HEK293 (cell line): ENCODE measurements around the gene BBS7.
A peak's percentile ranks its signal among the peaks of the same experiment; 100 is the strongest.

ENCODE experiments used
- CTCF ChIA-PET: fragments of 350-600 bp; formaldehyde crosslinking; extraction: SDS; loops from one replicate; lab custom pipeline; 2021; ENCODE audit warnings: antibody characterized with exemption; lab: Yijun Ruan, JAX
- POLR2A ChIA-PET: fragments of 300-600 bp; formaldehyde crosslinking; extraction: SDS; loops from one replicate; lab custom pipeline; 2020; ENCODE audit warnings: antibody characterized with exemption, inconsistent platforms; lab: Yijun Ruan, JAX
- H3K27ac ChIP-seq: fragments of 200-500 bp; sonication (Bioruptor generic); 2 replicates; pipeline ENCODE4 v1.5.1; 2014; ENCODE audit warnings: low read depth, low read length, control low read depth, inconsistent platforms; ENCODE audit errors: extremely low read depth
- H3K36me3 ChIP-seq, 2 experiments: fragments of 200-500 bp in 1 of 2; sonication (Bioruptor generic) in 1 of 2; 1 replicate in 1 of 2; 2 replicates in 1 of 2; pipeline ENCODE4 v1.5.1; 2014 to 2017; ENCODE audit warnings: inconsistent platforms in 2 of 2, low read length in 2 of 2; ENCODE audit not compliant: control insufficient read depth in 2 of 2, insufficient read depth in 1 of 2
- H3K4me1 ChIP-seq: fragments of 200-500 bp; sonication (Bioruptor generic); 2 replicates; pipeline ENCODE4 v1.5.1; 2014; ENCODE audit warnings: mild to moderate bottlenecking, low read length, inconsistent platforms; ENCODE audit not compliant: control insufficient read depth, insufficient read depth
- H3K4me3 ChIP-seq: 2 replicates; pipeline ENCODE4 v1.5.1; 2011; ENCODE audit warnings: low read depth, mild to moderate bottlenecking, control low read depth, low read length, moderate library complexity
- H3K9me3 ChIP-seq: fragments of 200-500 bp; sonication (Bioruptor generic); 2 replicates; pipeline ENCODE4 v1.5.1; 2014; ENCODE audit warnings: low read depth, low read length, inconsistent platforms; ENCODE audit not compliant: control insufficient read depth, insufficient read depth
- KLF8 ChIP-seq: fragments of 450-650 bp; formaldehyde crosslinking; IDR thresholded peaks from 2 replicates; pipeline ENCODE4 v1.5.1; 2016; ENCODE audit warnings: missing biosample characterization, missing genetic modification characterization
- PRDM10 ChIP-seq: fragments of 450-650 bp; formaldehyde crosslinking; IDR thresholded peaks from 2 replicates; pipeline ENCODE4 v1.5.1; 2016; ENCODE audit warnings: missing biosample characterization, missing genetic modification characterization
- REST ChIP-seq: fragments of 450-650 bp; formaldehyde crosslinking; IDR thresholded peaks from 2 replicates; pipeline ENCODE4 v1.5.1; 2016; ENCODE audit warnings: missing biosample characterization, missing genetic modification characterization
- ZBTB17 ChIP-seq: fragments of 450-650 bp; formaldehyde crosslinking; IDR thresholded peaks from 2 replicates; pipeline ENCODE4 v1.5.1; 2016; ENCODE audit warnings: missing biosample characterization, missing genetic modification characterization
- ZBTB20 ChIP-seq: fragments of 450-650 bp; formaldehyde crosslinking; IDR thresholded peaks from 2 replicates; pipeline ENCODE4 v1.5.1; 2016; ENCODE audit warnings: missing biosample characterization, missing genetic modification characterization
- ZIC2 ChIP-seq: fragments of 450-650 bp; formaldehyde crosslinking; IDR thresholded peaks from 2 replicates; pipeline ENCODE4 v1.5.1; 2016; ENCODE audit warnings: missing biosample characterization, missing genetic modification characterization
- ZNF175 ChIP-seq: fragments of 450-650 bp; formaldehyde crosslinking; IDR thresholded peaks from 2 replicates; pipeline ENCODE4 v1.5.1; 2016; ENCODE audit warnings: missing biosample characterization, missing genetic modification characterization
- ZNF223 ChIP-seq: fragments of 450-650 bp; formaldehyde crosslinking; IDR thresholded peaks from 2 replicates; pipeline ENCODE4 v1.5.1; 2016; ENCODE audit warnings: missing biosample characterization, missing genetic modification characterization
- ZNF274 ChIP-seq, 2 experiments: fragments of 200-500 bp in 1 of 2; fragments of 450-650 bp in 1 of 2; sonication (Bioruptor generic) in 1 of 2; formaldehyde crosslinking in 1 of 2; IDR thresholded peaks; 2 replicates each; pipeline versions ENCODE4 v1.5.1 to v1.6.1; 2014 to 2016; ENCODE audit warnings: borderline replicate concordance in 1 of 2, inconsistent platforms in 1 of 2, low read length in 1 of 2, missing biosample characterization in 1 of 2, missing genetic modification characterization in 1 of 2
- ZNF350 ChIP-seq: fragments of 450-650 bp; formaldehyde crosslinking; IDR thresholded peaks from 2 replicates; pipeline ENCODE4 v1.5.0; 2017; ENCODE audit warnings: missing biosample characterization, mild to moderate bottlenecking, missing genetic modification characterization
- ZNF391 ChIP-seq: fragments of 450-650 bp; formaldehyde crosslinking; IDR thresholded peaks from 2 replicates; pipeline ENCODE4 v1.5.1; 2016; ENCODE audit warnings: low read depth, missing biosample characterization, missing genetic modification characterization, borderline replicate concordance
- ZNF394 ChIP-seq: fragments of 450-650 bp; formaldehyde crosslinking; IDR thresholded peaks from 2 replicates; pipeline ENCODE4 v1.5.1; 2016; ENCODE audit warnings: missing biosample characterization, missing genetic modification characterization, mild to moderate bottlenecking, moderate library complexity, borderline replicate concordance
- ZNF416 ChIP-seq: fragments of 450-650 bp; formaldehyde crosslinking; IDR thresholded peaks from 2 replicates; pipeline ENCODE4 v1.5.1; 2016; ENCODE audit warnings: missing biosample characterization, missing genetic modification characterization
- ZNF549 ChIP-seq: fragments of 450-650 bp; IDR thresholded peaks from 2 replicates; pipeline ENCODE4 v1.5.1; 2018; ENCODE audit warnings: missing biosample characterization, missing genetic modification characterization, mild to moderate bottlenecking, inconsistent platforms, moderate library complexity
- ZSCAN4 ChIP-seq: fragments of 450-650 bp; formaldehyde crosslinking; IDR thresholded peaks from 2 replicates; pipeline ENCODE4 v1.5.1; 2017; ENCODE audit warnings: missing biosample characterization, missing genetic modification characterization
- ZXDB ChIP-seq: fragments of 450-650 bp; formaldehyde crosslinking; IDR thresholded peaks from 2 replicates; pipeline ENCODE4 v1.5.1; 2016; ENCODE audit warnings: missing biosample characterization, missing genetic modification characterization

Gene BBS7

GRCh38 chr4:121824950-121825349 lies 45.3 kb downstream of the BBS7 start (continued):
- peak; percentile 79 for TF ChIP-seq ZBTB20
- no peak for TF ChIP-seq ZNF274 (IDR thresholded peaks at IDR 0.05; ENCODE audit: low read length)
- TF ChIP-seq ZNF274 (tag by site-specific recombination; IDR thresholded peaks at IDR 0.05; ENCODE audit: borderline replicate concordance), result no peak
- no peak for TF ChIP-seq ZNF416 (tag by site-specific recombination)
- peak; percentile 97 for TF ChIP-seq ZBTB17 (tag by site-specific recombination)
- no peak for TF ChIP-seq ZIC2 (tag by site-specific recombination)
- no peak for TF ChIP-seq PRDM10 (tag by site-specific recombination)
- no peak for TF ChIP-seq ZNF350
- no peak for TF ChIP-seq ZNF223 (tag by site-specific recombination)
- TF ChIP-seq KLF8 (tag by site-specific recombination), result no peak
- TF ChIP-seq ZNF175 (tag by site-specific recombination), result no peak
- TF ChIP-seq ZXDB (tag by site-specific recombination), result no peak
- TF ChIP-seq, all 188 proteins: peak for 3

DNA sequence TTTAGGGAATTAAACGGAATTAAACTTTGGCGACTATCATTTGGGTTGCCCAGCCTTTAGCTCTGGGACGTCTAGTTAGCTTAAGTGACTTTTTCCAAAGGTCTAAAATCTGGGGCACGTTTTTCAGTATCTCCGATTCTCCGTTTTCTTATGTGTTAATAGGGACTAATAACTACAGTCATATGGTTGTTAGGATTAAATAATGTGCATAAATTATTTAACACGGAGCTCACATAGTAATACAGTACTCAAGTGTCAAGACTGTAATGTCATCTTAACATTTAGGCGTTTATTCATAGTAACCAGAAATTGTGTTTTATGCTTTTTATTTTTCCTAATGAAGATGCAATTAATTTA lies 46.1 kb downstream of the BBS7 start:
- Histone ChIP-seq H3K27ac (no peak overlapping the region), H3K4me1 (no peaks in the 10 kb centered on the region; the same call in 1 of the 2 replicates), H3K9me3 (no peaks in the 10 kb centered on the region), H3K36me3 (peaks cover 10 to 58% of the 10 kb centered on the region in 2 experiments; a peak in 2 of 3 replicates), H3K4me3 (peak overlapping the region; percentile 34)
- TF ChIP-seq ZNF391 (tag by site-specific recombination), result no peak
- no peak for TF ChIP-seq REST (tag by site-specific recombination)
- TF ChIP-seq ZNF394 (tag by site-specific recombination), result no peak
- no peak for TF ChIP-seq ZBTB17 (tag by site-specific recombination)
- TF ChIP-seq ZSCAN4 (tag by site-specific recombination), result no peak
- TF ChIP-seq ZNF549 (tag by site-specific recombination), result peak; percentile 58; the same call in 1 of the 2 replicates
- ChIA-PET CTCF (interaction anchor here (0.6 to 1.0 kb wide), 3 partner anchors 11 to 425 kb away, joined by 3 to 4 read pairs (median 4); no protein-coding TSS in a partner anchor), POLR2A (interaction anchor here (0.8 to 1.0 kb wide), 3 partner anchors 12 to 46 kb away, joined by 4 to 5 read pairs (median 4); partner anchors contain the start of gene BBS7)
